Measurements from ENCODE around the gene SESN1.

GRCh38 chr6:109095835-109096084, 1.1 kb upstream of the SESN1 start:
- no peak for TF ChIP-seq CTCF (optimal IDR thresholded peaks at IDR 0.05 in 1 of 3, IDR thresholded peaks at IDR 0.05 in 1 of 3, conservative IDR thresholded peaks at IDR 0.05 in 1 of 3; ENCODE audit: extremely low read depth in 1 of 3, insufficient read depth in 2 of 3, low read length in 3 of 3)
- no peak for TF ChIP-seq EZH2 (IDR thresholded peaks at IDR 0.05; ENCODE audit: low read length)

Data from keratinocyte (primary cell).